NCI-H2107 (cell line): ENCODE results near the gene RELA.
A peak's percentile ranks its signal among the peaks of the same experiment; 100 is the strongest.

ENCODE experiments used
- DNase-seq: peaks from one replicate; lab custom pipeline; 2025; lab: John Stamatoyannopoulos, UW

The RELA gene

GRCh38 chr11:65633390-65634108 is 29.2 kb downstream of the RELA start:
- no peak for DNase-seq

DNA sequence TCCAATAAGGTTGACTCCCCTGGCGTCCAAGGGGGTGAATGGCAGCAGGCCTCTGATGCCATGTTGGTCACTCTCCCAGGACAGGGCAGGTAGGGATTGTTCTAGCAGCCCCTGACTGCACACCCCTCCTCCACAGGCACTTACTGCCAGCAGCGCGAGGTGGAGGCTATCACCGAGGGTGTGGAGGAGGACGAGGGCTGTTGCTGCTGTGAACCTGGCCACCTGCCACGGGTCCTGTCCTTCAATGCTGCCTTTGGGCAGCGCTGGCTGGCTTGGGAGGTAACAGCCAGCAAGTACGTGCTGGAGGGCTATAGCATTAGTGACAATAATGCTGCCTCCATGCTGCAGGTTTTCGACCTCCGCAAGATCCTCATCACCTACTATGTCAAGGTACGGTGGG is 32.5 kb downstream of the RELA start:
- DNase-seq: no peak

DNA sequence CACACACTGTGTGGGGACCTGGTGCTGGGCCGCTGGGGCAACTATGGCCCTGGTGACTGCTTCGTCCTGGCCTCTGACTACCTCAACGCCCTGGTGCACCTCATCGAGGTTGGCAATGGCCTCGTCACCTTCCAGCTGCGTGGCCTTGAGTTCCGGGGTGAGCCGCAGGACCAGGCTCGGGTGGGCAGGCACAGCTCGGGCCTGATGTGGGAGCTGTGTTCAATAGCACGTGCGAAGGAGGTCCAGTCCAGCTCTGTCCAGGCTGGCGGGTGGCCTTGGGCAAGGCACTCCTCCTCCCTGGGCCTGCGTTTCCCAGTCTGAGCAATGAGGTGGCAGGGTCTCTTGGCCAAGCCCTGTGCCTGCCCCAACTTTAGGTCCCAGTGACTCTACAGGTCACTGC is 33.1 kb downstream of the RELA start:
- no peak for DNase-seq

- DNase-seq: no peak
Observed at GRCh38 chr11:65627202-65627601, 35.5 kb downstream of the RELA start.

DNA sequence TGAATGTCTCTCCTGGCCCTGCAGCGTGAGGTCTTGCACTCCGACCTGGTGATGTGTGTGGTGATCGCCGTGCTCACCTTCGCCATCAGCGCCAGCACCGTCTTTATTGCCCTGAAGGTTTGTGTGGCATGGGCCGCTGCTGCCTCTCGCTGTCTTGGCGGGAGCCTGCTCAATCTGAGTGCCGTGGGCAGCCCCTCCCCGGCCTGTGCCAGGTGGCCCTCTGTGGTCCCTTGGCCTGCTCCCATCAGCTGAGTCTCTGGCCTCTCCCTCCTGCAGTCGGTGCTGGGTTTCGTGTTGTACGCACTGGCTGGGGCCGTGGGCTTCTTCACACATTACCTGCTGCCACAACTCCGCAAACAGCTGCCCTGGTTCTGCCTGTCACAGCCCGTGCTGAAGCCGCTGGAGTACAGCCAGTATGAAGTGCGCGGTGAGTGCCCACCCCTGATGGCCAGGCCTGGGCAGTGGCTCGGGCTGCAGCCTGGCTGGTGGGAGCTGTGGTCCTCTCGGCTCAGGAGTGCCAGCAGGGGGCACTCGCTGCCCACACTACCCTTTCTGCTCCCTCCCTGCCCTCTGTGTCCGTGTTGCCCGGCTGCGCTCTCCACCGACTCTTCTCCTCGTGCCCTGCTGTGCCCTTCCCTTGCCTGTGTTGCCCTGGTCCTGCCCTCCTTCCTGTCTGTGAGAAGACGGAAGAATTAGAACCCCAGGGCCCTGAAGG is 36.9 kb downstream of the RELA start:
- peak; percentile 47 for DNase-seq

DNA sequence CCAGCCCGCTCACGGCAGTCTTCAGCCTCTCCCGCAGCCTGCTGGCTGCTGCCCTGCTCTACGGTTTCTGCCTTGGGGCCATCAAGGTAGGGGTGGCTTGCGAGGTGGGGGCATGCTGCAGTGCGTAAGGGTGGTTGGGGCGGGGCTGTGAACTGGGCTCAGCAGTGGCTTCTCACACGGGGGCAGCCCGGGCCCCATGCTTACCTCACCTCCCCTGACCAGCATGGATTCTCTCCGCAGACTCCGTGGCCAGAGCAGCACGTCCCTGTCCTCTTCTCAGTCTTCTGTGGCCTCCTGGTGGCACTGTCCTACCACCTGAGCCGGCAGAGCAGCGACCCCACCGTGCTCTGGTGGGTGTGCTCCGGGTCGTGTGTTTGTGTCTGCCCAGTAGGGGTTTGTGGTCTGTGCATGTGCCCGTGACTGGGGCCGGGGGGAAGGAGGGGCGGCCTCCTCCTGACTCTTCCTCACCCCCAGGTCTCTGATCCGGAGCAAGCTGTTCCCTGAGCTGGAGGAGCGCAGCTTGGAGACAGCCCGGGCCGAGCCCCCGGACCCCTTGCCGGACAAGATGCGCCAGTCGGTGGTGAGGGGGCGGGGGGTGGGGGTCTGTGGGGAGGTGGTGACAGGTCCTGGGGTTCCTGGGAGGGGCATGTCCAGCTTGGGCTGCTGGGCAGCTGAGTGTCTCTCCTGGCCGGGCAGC is 37.6 kb downstream of the RELA start:
- DNase-seq: no peak

- DNase-seq: no peak
Observed at GRCh38 chr11:65623852-65624616, 38.7 kb downstream of the RELA start.

GRCh38 chr11:65623177-65623576 is 39.5 kb downstream of the RELA start:
- no peak for DNase-seq

GRCh38 chr11:65622011-65622410 is 40.7 kb downstream of the RELA start:
- DNase-seq: no peak

DNA sequence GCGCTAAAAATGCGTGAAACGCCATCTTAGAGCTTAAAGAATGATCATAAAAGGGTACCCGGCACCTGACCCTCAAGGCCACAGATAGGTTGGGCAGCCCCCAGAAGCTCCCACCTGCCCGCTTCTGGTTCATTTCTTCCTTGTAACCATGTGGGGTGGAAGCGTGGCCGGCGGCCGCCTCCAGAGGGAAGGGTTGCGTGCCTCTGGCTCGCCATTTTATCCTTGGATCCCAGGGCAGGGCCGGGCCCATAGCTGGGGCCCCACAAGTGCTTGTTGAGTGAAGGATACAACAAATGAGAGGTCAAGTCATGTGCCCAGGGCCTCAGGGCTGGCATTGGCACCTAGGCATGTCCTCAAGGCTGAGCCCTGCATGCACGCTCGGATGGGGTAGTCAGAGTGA is 41.3 kb downstream of the RELA start:
- no peak for DNase-seq

GRCh38 chr11:65620666-65621065 is 42.0 kb downstream of the RELA start:
- no peak for DNase-seq

DNA sequence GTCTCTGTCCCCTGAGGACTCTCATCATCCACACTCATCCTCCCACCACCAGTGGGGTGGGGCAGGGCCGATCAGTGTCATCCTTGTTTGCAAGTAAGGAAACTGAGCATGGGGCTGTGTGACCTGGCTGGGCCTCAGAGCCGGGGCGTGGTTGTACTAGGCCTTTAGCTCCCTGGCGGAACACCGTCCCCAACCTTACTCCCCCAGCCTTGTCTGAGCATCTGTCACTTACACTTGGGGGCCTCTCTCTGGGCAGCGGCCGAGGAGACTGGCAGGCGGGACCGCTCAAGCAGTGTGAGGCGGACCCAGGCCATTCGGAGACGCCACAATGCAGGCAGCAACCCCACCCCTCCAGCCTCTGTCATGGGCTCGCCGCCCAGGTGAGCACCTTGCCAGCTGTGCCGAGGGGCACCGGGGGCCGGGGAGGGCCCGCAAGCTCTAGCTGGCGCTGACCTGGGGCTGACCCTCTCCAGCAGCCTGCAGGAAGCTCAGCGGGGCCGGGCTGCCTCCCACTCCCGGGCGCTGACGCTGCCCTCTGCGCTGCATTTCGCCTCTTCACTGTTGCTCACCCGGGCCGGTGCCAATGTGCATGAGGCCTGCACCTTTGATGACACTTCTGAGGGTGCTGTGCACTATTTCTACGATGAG is 43.3 kb downstream of the RELA start:
- no peak for DNase-seq

GRCh38 chr11:65618763-65619162 is 44.0 kb downstream of the RELA start:
- no peak for DNase-seq

- DNase-seq: no peak
Observed at GRCh38 chr11:65617990-65618751, 44.5 kb downstream of the RELA start.

DNA sequence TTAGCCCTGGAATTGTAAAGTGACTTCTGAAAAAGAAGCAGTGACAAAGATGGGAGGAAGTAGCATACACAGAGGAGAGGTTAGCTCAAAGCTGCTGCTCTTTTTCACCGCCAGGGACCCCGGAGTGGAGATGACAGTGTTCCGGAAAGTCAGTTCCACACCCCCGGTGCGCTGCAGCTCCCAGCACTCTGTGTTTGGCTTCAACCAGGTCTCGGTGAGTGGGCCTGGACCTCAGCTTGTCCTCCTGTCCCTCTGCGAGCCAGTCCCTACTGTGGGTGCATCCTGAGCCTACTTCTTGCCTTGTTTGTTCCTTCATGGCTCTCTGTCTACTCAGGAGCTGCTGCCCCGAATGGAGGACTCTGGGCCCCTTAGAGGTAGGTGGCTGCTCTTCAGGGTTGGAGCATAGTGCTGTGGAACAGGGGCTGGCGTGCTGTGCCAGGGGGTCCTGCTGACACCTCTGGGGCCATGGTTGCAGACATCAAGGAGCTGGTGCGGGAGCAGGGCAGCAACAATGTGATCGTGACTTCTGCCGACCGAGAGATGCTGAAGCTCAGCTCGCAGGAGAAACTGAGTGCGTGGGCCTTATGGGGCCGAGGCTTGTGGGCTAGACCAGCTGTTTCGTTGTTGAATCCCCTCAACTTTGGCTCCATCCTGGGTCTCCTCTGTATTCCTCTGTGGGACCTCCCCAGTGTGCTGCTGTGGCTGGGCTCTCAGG is 45.4 kb downstream of the RELA start:
- DNase-seq: no peak

DNA sequence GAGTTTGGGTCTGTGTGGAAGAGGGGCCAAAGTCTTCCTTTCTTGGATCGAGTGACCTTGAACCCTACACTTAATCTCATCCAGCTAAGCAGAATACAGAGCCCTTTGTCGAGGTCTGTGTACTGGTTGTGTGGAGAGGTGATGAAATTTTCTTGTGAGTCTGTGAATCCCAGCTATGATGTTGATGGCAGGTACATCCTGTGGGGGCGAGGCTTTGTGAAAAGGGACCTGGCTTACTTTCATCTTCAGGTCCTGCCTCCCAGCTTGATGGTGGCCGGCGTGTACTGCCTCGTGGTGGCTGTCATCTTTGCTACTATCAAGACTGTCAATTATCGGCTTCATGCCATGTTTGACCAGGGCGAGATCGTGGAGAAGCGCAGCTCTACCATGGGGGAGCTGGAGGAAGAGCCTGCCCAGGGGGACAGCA is 46.1 kb downstream of the RELA start:
- no peak for DNase-seq

- no peak for DNase-seq
Observed at GRCh38 chr11:65615950-65616574, 46.7 kb downstream of the RELA start.

DNA sequence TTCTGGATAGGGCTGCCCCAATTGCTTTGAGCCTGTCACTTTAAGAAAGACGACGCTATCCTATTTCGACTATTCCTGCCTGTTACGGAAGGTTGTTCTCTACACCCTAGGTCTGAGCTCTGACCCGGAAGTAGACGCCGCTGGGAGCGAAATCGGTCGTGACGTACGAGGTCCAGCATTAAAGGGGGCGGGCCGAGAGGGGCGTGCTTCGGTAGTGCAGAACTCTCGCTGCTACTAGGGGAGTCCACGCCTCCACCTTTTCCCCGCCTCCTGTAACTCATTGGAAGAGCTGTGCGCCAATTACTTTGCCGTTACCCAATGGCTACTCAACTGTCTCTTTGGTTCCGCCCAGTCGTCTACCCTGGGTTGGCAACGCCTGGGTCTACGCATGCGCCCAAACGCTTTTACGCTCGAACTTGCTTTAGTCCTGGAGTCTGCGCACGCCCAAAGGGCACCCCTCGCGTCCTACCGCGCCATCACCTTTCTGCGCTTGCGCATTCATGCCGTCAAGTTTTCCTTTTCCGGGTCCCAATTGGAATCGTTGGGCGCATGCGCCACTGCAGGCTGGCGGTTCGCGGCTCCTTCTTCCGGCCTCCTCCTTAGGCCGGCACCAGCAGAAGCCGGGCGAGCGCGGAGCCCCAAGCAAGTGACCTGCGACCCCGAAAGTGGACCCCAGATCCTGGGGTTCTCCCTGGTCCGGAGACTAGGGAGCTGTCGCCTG is 47.3 kb downstream of the RELA start, which contains the start of gene PCNX3:
Gene PCNX3, plus strand, starts transcription at position 548 of the 721 bp plus-strand sequence. CDS start 536 bp downstream, outside the sequence.
- DNase-seq: peak; percentile 99
